ENCODE results near the gene GCA.

GRCh38 chr2:162300266-162300665 is 43.7 kb upstream of the GCA start:
- TF ChIP-seq ZBTB33 (IDR thresholded peaks at IDR 0.05) (no peak), GABPA (IDR thresholded peaks at IDR 0.05 in 1 of 2, conservative IDR thresholded peaks at IDR 0.05 in 1 of 2) (no peak), CTCF (IDR thresholded peaks at IDR 0.05; ENCODE audit: low read depth, low read length, missing input control) (no peak), NR2F2 (IDR thresholded peaks at IDR 0.05) (no peak), TAF1 (conservative IDR thresholded peaks at IDR 0.05) (no peak), FOXA1 (IDR thresholded peaks at IDR 0.05) (no peak)

Measured in liver (tissue), 3 donors.